Progenitor cell of endocrine pancreas (in vitro differentiated cells): ENCODE results near the gene DDR2. TPM values are rescaled to one million over a fixed set of nuclear protein-coding genes. Genes with fewer than 3 reads are reported as not detected.

Source experiments
- DNase-seq: peaks from one replicate; pipeline ENCODE4 v3.0.0; 2021; ENCODE audit warnings: low spot score; ENCODE audit not compliant: unreplicated experiment
- H3K27ac Mint-ChIP-seq: 2 replicates; pipeline ENCODE4 v1.8.0; 2021; ENCODE audit warnings: mild to moderate bottlenecking, moderate library complexity, mixed read lengths
- H3K27me3 Mint-ChIP-seq: 2 replicates; pipeline ENCODE4 v1.8.0; 2021; ENCODE audit warnings: mixed read lengths
- H3K36me3 Mint-ChIP-seq: 2 replicates; pipeline ENCODE4 v1.8.0; 2022; ENCODE audit warnings: mixed read lengths; ENCODE audit not compliant: insufficient read depth
- H3K4me1 Mint-ChIP-seq: 2 replicates; pipeline ENCODE4 v1.8.0; 2021; ENCODE audit warnings: low read depth, mixed read lengths
- H3K4me3 Mint-ChIP-seq: 2 replicates; pipeline ENCODE4 v1.8.0; 2021; ENCODE audit warnings: low read depth, mild to moderate bottlenecking, moderate library complexity, mixed read lengths
- H3K9me3 Mint-ChIP-seq: 2 replicates; pipeline ENCODE4 v1.8.0; 2021; ENCODE audit warnings: low read depth, mixed read lengths
- total RNA-seq: library from RNA; stranded (reverse); gene quantifications from 2 replicates; pipeline ENCODE4 v1.2.1, GENCODE V29; 2021
- TF ChIP-seq, protein P1 (sequence below): fragments of 200-600 bp; sonication (generic); IDR thresholded peaks from one replicate; pipeline ENCODE4 v1.5.0; 2021; ENCODE audit warnings: antibody characterized with exemption, mild to moderate bottlenecking; ENCODE audit not compliant: unreplicated experiment

DDR2 gene
- total RNA-seq, 1 donor from 2014 or later = 1.7 TPM

DNA sequence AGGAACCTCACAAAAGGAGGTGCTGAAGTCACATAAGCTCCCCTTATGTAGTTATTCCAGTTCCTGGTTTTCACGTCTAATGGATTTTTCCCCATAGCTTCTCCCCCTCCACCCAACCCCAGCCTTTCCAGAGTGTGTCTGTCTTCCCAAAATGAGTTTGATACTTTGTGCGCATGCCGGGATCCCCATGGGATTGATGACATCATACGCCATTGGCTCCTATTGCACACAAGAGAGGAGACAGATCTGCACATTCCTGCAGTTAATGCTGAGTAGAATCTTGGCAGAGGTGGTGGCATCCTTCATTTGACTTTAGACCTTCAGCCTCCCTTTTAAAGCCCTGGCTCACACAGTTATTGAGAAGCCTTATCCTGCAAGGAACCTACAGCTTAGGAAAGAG lies 71.4 kb downstream of the DDR2 start:
- no peaks in the 10 kb centered on the region for H3K4me1 Mint-ChIP-seq
- no peaks in the 10 kb centered on the region for H3K27me3 Mint-ChIP-seq
- TF ChIP-seq, protein P1, sequence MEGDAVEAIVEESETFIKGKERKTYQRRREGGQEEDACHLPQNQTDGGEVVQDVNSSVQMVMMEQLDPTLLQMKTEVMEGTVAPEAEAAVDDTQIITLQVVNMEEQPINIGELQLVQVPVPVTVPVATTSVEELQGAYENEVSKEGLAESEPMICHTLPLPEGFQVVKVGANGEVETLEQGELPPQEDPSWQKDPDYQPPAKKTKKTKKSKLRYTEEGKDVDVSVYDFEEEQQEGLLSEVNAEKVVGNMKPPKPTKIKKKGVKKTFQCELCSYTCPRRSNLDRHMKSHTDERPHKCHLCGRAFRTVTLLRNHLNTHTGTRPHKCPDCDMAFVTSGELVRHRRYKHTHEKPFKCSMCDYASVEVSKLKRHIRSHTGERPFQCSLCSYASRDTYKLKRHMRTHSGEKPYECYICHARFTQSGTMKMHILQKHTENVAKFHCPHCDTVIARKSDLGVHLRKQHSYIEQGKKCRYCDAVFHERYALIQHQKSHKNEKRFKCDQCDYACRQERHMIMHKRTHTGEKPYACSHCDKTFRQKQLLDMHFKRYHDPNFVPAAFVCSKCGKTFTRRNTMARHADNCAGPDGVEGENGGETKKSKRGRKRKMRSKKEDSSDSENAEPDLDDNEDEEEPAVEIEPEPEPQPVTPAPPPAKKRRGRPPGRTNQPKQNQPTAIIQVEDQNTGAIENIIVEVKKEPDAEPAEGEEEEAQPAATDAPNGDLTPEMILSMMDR = no peak
- H3K36me3 Mint-ChIP-seq = no peaks in the 10 kb centered on the region
- no peaks in the 10 kb centered on the region for H3K9me3 Mint-ChIP-seq
- no peak for DNase-seq
- no peak overlapping the region for H3K27ac Mint-ChIP-seq
- H3K4me3 Mint-ChIP-seq = no peak overlapping the region

DNA sequence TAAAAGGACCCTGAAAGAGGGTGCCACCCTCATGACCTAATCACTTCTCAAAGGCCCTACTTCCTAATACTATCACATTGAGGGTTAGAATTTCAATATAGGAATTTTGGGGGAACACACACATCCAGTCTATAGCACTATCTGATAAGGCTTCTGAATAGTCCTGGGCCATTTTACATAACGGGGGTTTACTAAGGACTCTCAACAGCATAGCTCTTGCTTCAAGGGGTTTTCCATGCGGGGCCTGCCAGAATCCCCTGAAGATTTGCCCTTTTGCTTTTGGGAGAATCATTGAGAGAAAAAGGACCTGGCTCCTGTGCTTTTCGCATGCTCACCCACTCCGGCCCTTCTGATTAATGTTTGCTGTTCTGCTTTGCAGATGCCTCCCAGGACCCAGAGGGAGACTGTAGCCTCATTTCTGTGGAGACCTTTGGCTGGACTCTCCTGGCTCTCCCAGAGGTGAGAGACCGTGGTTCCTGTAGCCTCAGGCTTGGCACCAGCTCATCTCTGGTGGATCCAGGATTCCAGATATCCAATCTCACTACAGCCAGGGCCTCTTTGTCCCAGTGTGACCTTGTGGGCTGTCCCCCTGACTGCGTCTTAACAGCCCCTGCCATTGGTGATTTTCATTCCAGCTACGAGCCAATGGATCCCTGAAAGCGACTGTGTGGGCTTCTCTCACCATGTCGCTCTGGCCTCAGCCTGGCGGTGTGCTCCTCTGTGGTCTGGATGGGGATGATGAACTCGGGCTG lies 72.6 kb downstream of the DDR2 start:
- no peaks in the 10 kb centered on the region for H3K9me3 Mint-ChIP-seq
- H3K4me3 Mint-ChIP-seq = no peak overlapping the region
- no peak for DNase-seq
- TF ChIP-seq, protein P1 = no peak
- H3K27me3 Mint-ChIP-seq = no peaks in the 10 kb centered on the region
- H3K36me3 Mint-ChIP-seq = no peaks in the 10 kb centered on the region
- no peak overlapping the region for H3K27ac Mint-ChIP-seq
- H3K4me1 Mint-ChIP-seq = no peaks in the 10 kb centered on the region

DNA sequence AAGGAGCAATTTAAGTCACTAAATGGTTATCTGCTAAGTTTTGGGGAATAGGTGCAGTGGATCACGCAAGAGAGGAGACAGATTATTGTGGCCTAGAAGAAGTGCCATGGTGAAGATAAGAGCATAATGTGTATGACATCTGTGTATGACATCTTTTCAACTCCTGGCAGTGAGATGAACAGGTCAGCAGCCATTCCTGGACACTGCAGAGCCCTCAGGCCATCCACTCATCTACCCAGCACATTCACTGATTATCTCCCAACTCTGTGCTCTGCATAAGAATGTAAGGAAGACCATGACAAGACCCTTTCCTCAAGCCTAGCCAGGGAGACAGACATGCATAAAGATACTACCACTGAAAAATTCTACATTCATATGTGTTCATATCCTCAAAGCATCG lies 73.7 kb downstream of the DDR2 start:
- H3K27ac Mint-ChIP-seq = no peak overlapping the region
- no peak overlapping the region for H3K4me3 Mint-ChIP-seq

DNA sequence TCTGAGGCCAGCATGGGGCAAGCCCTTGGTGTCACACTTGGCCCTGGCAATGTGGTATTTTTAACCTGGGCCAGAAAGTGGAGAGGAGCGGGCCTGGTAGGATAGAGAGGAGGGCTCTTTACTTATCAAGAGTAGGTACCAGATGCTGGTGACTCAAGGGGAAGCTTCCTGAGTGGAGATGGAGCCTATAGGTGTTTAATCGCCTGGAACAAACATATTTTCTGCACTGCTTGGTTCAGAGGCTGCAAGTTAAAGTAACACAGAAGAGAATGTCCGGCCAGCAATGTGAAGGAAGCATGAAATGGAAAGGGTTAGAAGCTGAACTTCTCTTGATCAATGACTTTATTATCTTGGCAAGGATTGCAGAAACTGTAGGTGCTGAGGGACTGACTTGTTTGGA lies 74.3 kb downstream of the DDR2 start:
- TF ChIP-seq, protein P1 = no peak
- Mint-ChIP-seq H3K27me3 (no peaks in the 10 kb centered on the region), H3K36me3 (no peaks in the 10 kb centered on the region), H3K9me3 (no peaks in the 10 kb centered on the region), H3K27ac (no peak overlapping the region), H3K4me1 (peaks cover 5% of the 10 kb centered on the region), H3K4me3 (no peak overlapping the region)
- no peak for DNase-seq

More for the DNA sequence above, 73.7 kb downstream of the DDR2 start:
- H3K4me1 Mint-ChIP-seq = peaks cover 5% of the 10 kb centered on the region
- no peaks in the 10 kb centered on the region for H3K36me3 Mint-ChIP-seq
- no peaks in the 10 kb centered on the region for H3K9me3 Mint-ChIP-seq
- H3K27me3 Mint-ChIP-seq = no peaks in the 10 kb centered on the region
- TF ChIP-seq, protein P1 = no peak
- DNase-seq = no peak

DNA sequence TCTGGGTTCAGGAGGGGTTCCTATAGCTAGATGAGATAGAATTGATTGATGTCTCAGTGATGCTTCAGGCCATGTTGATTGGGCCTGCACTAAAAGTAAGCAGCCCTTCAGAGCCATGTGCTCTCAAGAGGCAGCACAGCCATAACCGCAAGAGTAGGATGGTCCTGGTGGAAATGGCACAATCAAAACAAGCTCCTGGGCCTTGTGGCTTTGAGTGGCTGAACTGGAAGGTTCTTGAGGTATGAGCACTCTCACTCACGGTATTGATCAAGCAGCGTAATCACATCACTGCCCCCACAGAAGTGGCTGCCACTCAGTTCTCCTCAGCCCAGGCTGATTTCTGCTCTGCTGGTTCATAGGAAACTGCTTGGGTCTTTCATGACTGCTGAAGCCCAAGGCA lies 76.0 kb downstream of the DDR2 start:
- Mint-ChIP-seq H3K27ac (no peak overlapping the region), H3K4me3 (no peak overlapping the region), H3K36me3 (no peaks in the 10 kb centered on the region), H3K27me3 (no peaks in the 10 kb centered on the region), H3K4me1 (peaks cover 5% of the 10 kb centered on the region), H3K9me3 (no peaks in the 10 kb centered on the region)
- TF ChIP-seq, protein P1 = no peak
- no peak for DNase-seq
